Testis (tissue), 3 donors: ENCODE results near the gene COL5A2. TPM values are rescaled to one million over a fixed set of nuclear protein-coding genes. Genes with fewer than 3 reads are reported as not detected.

Experiments
- DNase-seq: peaks from one replicate; pipeline ENCODE4 v3.0.0-alpha.2; 2019
- H3K27ac ChIP-seq, 2 donors: fragments of 200-600 bp; sonication (generic); one replicate each; pipeline ENCODE4 v1.5.1; 2019
- H3K27me3 ChIP-seq: fragments of 200-600 bp; sonication (generic); one replicate; pipeline ENCODE4 v1.5.1; 2019
- H3K36me3 ChIP-seq: fragments of 200-600 bp; sonication (generic); one replicate; pipeline ENCODE4 v1.5.1; 2017; ENCODE audit warnings: low read depth; ENCODE audit errors: missing control alignments
- H3K4me1 ChIP-seq: fragments of 200-600 bp; sonication (generic); one replicate; pipeline ENCODE4 v1.5.1; 2019
- H3K4me3 ChIP-seq, 2 donors: fragments of 200-600 bp; sonication (generic); one replicate each; pipeline ENCODE4 v1.5.1; 2017 to 2019
- H3K9me3 ChIP-seq: fragments of 200-600 bp; sonication (generic); one replicate; pipeline ENCODE4 v1.5.1; 2017
- POLR2A ChIP-seq: fragments of 450-650 bp; IDR thresholded peaks from one replicate; pipeline ENCODE4 v1.6.1; 2017; ENCODE audit warnings: antibody characterized with exemption, mild to moderate bottlenecking, moderate library complexity
- WGBS, 2 donors: methylation state at CpG; one replicate each; pipeline ENCODE4 v1.1.5; 2018; 5-methylcytosine and 5-hydroxymethylcytosine counted together
- intact Hi-C: fragments of 100-400 bp; cut with DNase I; formaldehyde crosslinking; loops from one replicate; pipeline ENCODE4 v1.15.1; 2023; ENCODE audit warnings: low total_unique reads
- polyA plus RNA-seq: library from polyadenylated mRNA; stranded (reverse); fragments of 350-450 nt; fragmentation: Illumina TruSeq; extraction: RNeasy Lipid Tissue Mini Kit (QIAGEN cat#74804); gene quantifications from one replicate; pipeline ENCODE4 v1.2.3, GENCODE V29; 2014; ENCODE audit warnings: low read depth, low replicate concordance; ENCODE audit not compliant: insufficient read depth
- total RNA-seq, 2 donors: library from RNA; depleted of rRNA; stranded (reverse); fragments of >200 nt; gene quantifications; one replicate each; pipeline ENCODE4 v1.2.3, GENCODE V29; 2016
- TF ChIP-seq, protein P1 (sequence below), 3 experiments: fragments of 450-650 bp in 2 of 3; fragments of 200-600 bp in 1 of 3; sonication (generic) in 1 of 3; IDR thresholded peaks; one replicate each; pipeline ENCODE4 v1.5.1; 2016 to 2019; ENCODE audit warnings: antibody characterized with exemption in 3 of 3, mild to moderate bottlenecking in 2 of 3, moderate library complexity in 1 of 3

COL5A2 gene
- total and polyA plus RNA-seq, 3 donors from 2014 or later: 12.9 to 24.7 (median 15.7) TPM

GRCh38 chr2:189163889-189164288 is 15.7 kb downstream of the COL5A2 start:
- DNase-seq: no peak
- H3K4me1 ChIP-seq: peaks cover 4% of the 10 kb centered on the region
- WGBS, 2 donors: 33 to 43% methylated on average over 3 of the region's 3 CpGs

GRCh38 chr2:189162566-189162965 is 17.0 kb downstream of the COL5A2 start:
- intact Hi-C loops: no loop called here
- Histone ChIP-seq H3K27me3 (no peaks in the 10 kb centered on the region), H3K4me3 (no peak overlapping the region), H3K27ac (no peak overlapping the region), H3K9me3 (no peaks in the 10 kb centered on the region), H3K4me1 (peaks cover 4% of the 10 kb centered on the region), H3K36me3 (no peaks in the 10 kb centered on the region)
- TF ChIP-seq POLR2A: no peak
- TF ChIP-seq, protein P1, sequence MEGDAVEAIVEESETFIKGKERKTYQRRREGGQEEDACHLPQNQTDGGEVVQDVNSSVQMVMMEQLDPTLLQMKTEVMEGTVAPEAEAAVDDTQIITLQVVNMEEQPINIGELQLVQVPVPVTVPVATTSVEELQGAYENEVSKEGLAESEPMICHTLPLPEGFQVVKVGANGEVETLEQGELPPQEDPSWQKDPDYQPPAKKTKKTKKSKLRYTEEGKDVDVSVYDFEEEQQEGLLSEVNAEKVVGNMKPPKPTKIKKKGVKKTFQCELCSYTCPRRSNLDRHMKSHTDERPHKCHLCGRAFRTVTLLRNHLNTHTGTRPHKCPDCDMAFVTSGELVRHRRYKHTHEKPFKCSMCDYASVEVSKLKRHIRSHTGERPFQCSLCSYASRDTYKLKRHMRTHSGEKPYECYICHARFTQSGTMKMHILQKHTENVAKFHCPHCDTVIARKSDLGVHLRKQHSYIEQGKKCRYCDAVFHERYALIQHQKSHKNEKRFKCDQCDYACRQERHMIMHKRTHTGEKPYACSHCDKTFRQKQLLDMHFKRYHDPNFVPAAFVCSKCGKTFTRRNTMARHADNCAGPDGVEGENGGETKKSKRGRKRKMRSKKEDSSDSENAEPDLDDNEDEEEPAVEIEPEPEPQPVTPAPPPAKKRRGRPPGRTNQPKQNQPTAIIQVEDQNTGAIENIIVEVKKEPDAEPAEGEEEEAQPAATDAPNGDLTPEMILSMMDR (IDR thresholded peaks at IDR 0.05): no peak
- no peak for DNase-seq

More at GRCh38 chr2:189163889-189164288, 15.7 kb downstream of the COL5A2 start:
- Histone ChIP-seq H3K9me3 (no peaks in the 10 kb centered on the region), H3K27me3 (no peaks in the 10 kb centered on the region), H3K27ac (peak overlapping the region; percentile 18 to 50), H3K36me3 (no peaks in the 10 kb centered on the region), H3K4me3 (no peak overlapping the region)
- TF ChIP-seq POLR2A: no peak
- TF ChIP-seq, protein P1 (IDR thresholded peaks at IDR 0.05): no peak
- intact Hi-C loops: no loop called here

GRCh38 chr2:189161894-189162293 is 17.7 kb downstream of the COL5A2 start:
- intact Hi-C loops: no loop called here

GRCh38 chr2:189159717-189160116 is 19.8 kb downstream of the COL5A2 start:
- no peaks in the 10 kb centered on the region for H3K9me3 ChIP-seq
- no peak overlapping the region for H3K27ac ChIP-seq
- no peaks in the 10 kb centered on the region for H3K27me3 ChIP-seq
- no peak for DNase-seq
- no peak overlapping the region for H3K4me3 ChIP-seq
- WGBS, 2 donors: 92 to 94% methylated on average over 4 of the region's 4 CpGs
- intact Hi-C loops: no loop called here
- H3K4me1 ChIP-seq: peaks cover 1% of the 10 kb centered on the region
- TF ChIP-seq, protein P1 (IDR thresholded peaks at IDR 0.05): no peak
- no peak for TF ChIP-seq POLR2A
- no peaks in the 10 kb centered on the region for H3K36me3 ChIP-seq

More at GRCh38 chr2:189161894-189162293, 17.7 kb downstream of the COL5A2 start:
- DNase-seq: no peak
- Histone ChIP-seq H3K27me3 (no peaks in the 10 kb centered on the region), H3K27ac (no peak overlapping the region), H3K4me1 (peaks cover 4% of the 10 kb centered on the region), H3K9me3 (no peaks in the 10 kb centered on the region), H3K36me3 (no peaks in the 10 kb centered on the region), H3K4me3 (no peak overlapping the region)
- TF ChIP-seq POLR2A: no peak
- TF ChIP-seq, protein P1 (IDR thresholded peaks at IDR 0.05): no peak
- 89 to 95% methylated on average over 3 of the region's 3 CpGs for WGBS, 2 donors

- H3K4me1 ChIP-seq: no peaks in the 10 kb centered on the region
- no peaks in the 10 kb centered on the region for H3K9me3 ChIP-seq
- intact Hi-C loops: no loop called here
- no peak overlapping the region for H3K4me3 ChIP-seq
- TF ChIP-seq, protein P1 (IDR thresholded peaks at IDR 0.05): no peak
- TF ChIP-seq POLR2A: no peak
- no peaks in the 10 kb centered on the region for H3K36me3 ChIP-seq
- no peak for DNase-seq
- no peaks in the 10 kb centered on the region for H3K27me3 ChIP-seq
- 87 to 94% methylated on average over 2 of the region's 2 CpGs for WGBS, 2 donors
- H3K27ac ChIP-seq: no peak overlapping the region
Measured at GRCh38 chr2:189159273-189159672, 20.3 kb downstream of the COL5A2 start.
